SU-DHL-6 (cell line): ENCODE results near the gene SLC7A10.

Experiments
- H2AFZ ChIP-seq: fragments of 200-600 bp; sonication (generic); 2 replicates; pipeline ENCODE4 v1.6.1; 2014; ENCODE audit warnings: low read depth, mild to moderate bottlenecking, moderate library complexity, mixed read lengths, antibody characterized with exemption, low read length; ENCODE audit not compliant: severe bottlenecking
- H3F3A ChIP-seq: fragments of 200-600 bp; shearing (Covaris generic); 2 replicates; pipeline ENCODE4 v1.6.0; 2016; ENCODE audit warnings: antibody characterized with exemption, mild to moderate bottlenecking; ENCODE audit not compliant: insufficient read depth
- H3K27ac ChIP-seq: fragments of 200-600 bp; sonication (generic); 2 replicates; pipeline ENCODE4 v1.5.1; 2016; ENCODE audit warnings: low read depth, mild to moderate bottlenecking, low read length, moderate library complexity, mixed read lengths
- H3K27me3 ChIP-seq: fragments of 200-600 bp; sonication (generic), shearing (Covaris generic); 2 replicates; pipeline ENCODE4 v1.6.0; 2014; ENCODE audit warnings: mild to moderate bottlenecking, low read length
- H3K36me3 ChIP-seq: fragments of 200-600 bp; sonication (generic); 2 replicates; pipeline ENCODE4 v1.6.1; 2014; ENCODE audit warnings: mild to moderate bottlenecking, low read length, mixed read lengths
- H3K4me2 ChIP-seq: fragments of 300-600, 200-600 bp; shearing (Covaris generic), sonication (generic); 2 replicates; pipeline ENCODE4 v1.6.0; 2014; ENCODE audit warnings: low read length, low read depth, mild to moderate bottlenecking; ENCODE audit not compliant: poor library complexity, severe bottlenecking
- H3K4me3 ChIP-seq: fragments of 200-600 bp; sonication (generic); 2 replicates; pipeline ENCODE4 v1.5.1; 2014; ENCODE audit warnings: antibody characterized with exemption, low read length, mild to moderate bottlenecking, mixed read lengths; ENCODE audit not compliant: insufficient read depth, poor library complexity, severe bottlenecking
- H3K79me2 ChIP-seq: fragments of 200-600 bp; sonication (generic); 2 replicates; pipeline ENCODE4 v1.6.1; 2014; ENCODE audit warnings: mild to moderate bottlenecking, low read length, moderate library complexity; ENCODE audit not compliant: insufficient read depth
- H3K9ac ChIP-seq: fragments of 200-600 bp; sonication (generic); 2 replicates; pipeline ENCODE4 v1.7.0; 2014; ENCODE audit warnings: mild to moderate bottlenecking, low read length
- H3K9me2 ChIP-seq: fragments of 200-600 bp; sonication (generic); replicated peaks from 2 replicates; pipeline ENCODE4 v1.6.1; 2014; ENCODE audit warnings: low read length; ENCODE audit not compliant: insufficient read depth
- H3K9me3 ChIP-seq: fragments of 200-600 bp; sonication (generic); 2 replicates; pipeline ENCODE4 v1.6.1; 2014; ENCODE audit warnings: low read length, mixed read lengths; ENCODE audit not compliant: insufficient read depth
- H4K20me1 ChIP-seq: fragments of 200-600 bp; sonication (generic); 2 replicates; pipeline ENCODE4 v1.6.1; 2014; ENCODE audit warnings: low read depth, mild to moderate bottlenecking, antibody characterized with exemption, low read length, moderate library complexity, mixed read lengths
- CTCF ChIP-seq: fragments of 200-600 bp; sonication (generic); IDR thresholded peaks from one replicate; pipeline ENCODE4 v1.5.1; 2017; ENCODE audit warnings: antibody characterized with exemption, mild to moderate bottlenecking, low read length, moderate library complexity; ENCODE audit not compliant: insufficient read depth, poor library complexity, severe bottlenecking
- EZH2phosphoT487 ChIP-seq: fragments of 200-600 bp; sonication (generic), shearing (Covaris generic); conservative IDR thresholded peaks from 2 replicates; pipeline ENCODE4 v1.6.1; 2018; ENCODE audit warnings: mild to moderate bottlenecking, antibody characterized with exemption, low read length, moderate library complexity, mixed read lengths

SLC7A10 gene

DNA sequence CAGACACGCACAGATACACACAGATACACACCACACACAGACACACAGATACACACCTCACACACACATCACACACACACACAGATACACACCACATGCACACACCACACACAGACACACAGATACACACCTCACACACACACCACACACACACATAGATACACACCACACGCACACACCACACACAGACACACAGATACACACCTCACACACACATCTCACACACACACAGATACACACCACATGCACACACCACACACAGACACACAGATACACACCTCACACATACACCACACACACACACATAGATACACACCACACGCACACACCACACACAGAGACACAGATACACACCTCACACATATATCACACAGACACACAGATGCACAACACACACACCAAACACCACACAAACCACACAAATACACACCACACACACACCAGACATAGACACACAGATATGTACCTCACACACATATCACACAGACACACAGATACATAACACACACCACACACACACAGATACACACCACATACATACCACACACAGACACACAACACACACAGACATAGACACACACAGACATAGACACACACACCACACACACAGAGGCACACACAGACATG is 24.2 kb upstream of the SLC7A10 start:
- Histone ChIP-seq H3K36me3 (no peaks in the 10 kb centered on the region), H3K27ac (no peak overlapping the region), H3K79me2 (no peaks in the 10 kb centered on the region), H3K9me2 (no peaks in the 10 kb centered on the region), H3K4me3 (no peak overlapping the region), H3K9ac (no peak overlapping the region), H3K4me2 (no peak overlapping the region), H3K27me3 (no peaks in the 10 kb centered on the region), H2AFZ (no peak overlapping the region), H4K20me1 (no peaks in the 10 kb centered on the region), H3F3A (no peaks in the 10 kb centered on the region), H3K9me3 (0 out of 2 replicates have a peak, but pooled peaks cover 5% of the 10 kb centered on the region)
- TF ChIP-seq CTCF = no peak
- no peak for TF ChIP-seq EZH2phosphoT487

DNA sequence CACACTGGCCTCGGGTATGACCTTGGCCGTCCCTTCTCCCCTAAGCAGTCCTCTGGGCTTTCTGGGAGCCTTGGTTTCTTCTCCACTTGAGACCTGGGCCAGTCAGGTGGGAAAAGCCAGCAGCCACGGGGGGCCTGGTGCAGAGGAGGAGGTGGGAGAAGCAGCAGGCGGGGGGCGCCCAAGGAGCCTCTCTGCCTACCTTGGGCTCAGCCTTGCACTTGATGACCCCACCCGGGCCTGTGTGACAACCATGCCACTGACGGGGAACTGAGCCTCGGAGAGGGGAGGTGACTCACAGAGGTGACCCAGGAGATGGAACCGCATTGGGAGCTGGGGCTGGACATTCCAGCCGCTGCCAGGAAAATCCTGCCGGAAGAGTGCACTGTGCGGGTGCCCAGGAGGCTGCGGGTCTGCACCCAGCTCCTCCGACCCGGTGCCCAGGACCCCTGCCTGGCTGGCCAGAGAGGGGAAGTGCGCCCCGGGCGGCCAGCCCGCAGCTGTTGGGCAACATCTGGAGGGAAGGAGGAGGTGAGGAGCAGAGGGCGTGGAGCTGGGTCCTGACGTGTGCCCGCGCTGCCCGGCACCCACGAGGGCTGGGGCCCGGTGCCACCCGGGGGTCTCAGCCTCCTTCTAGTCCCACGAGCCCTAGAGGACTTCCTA is 23.4 kb upstream of the SLC7A10 start:
- no peaks in the 10 kb centered on the region for H3K9me2 ChIP-seq
- no peak overlapping the region for H3K4me2 ChIP-seq
- TF ChIP-seq CTCF = no peak
- TF ChIP-seq EZH2phosphoT487 = no peak
- H3K27me3 ChIP-seq = no peaks in the 10 kb centered on the region
- H3K4me3 ChIP-seq = no peak overlapping the region
- no peak overlapping the region for H3K9ac ChIP-seq
- no peak overlapping the region for H3K27ac ChIP-seq
- H4K20me1 ChIP-seq = no peaks in the 10 kb centered on the region
- no peaks in the 10 kb centered on the region for H3F3A ChIP-seq
- no peak overlapping the region for H2AFZ ChIP-seq
- no peaks in the 10 kb centered on the region for H3K36me3 ChIP-seq
- H3K79me2 ChIP-seq = no peaks in the 10 kb centered on the region
- H3K9me3 ChIP-seq = 0 out of 2 replicates have a peak, but pooled peaks cover 5% of the 10 kb centered on the region

DNA sequence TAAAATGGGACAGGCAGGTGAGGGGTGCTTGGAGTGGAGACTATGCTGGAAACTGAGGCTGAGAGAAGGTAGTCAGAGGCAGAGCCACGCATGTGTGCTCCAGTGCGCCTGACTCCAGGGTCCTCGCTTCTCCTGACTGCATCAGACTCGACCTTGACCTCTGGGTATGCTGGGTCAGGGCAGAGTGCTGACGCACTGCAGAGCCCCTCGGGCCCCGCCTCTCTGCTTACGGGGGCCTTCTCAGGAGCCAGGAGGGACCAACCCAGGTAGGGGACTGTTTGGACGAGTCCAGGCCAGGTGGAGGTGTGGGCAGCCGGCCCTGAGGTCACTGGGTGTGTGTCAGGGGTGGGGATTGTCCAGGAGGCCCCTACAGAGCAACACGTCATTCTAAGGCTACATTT is 22.9 kb upstream of the SLC7A10 start:
- Histone ChIP-seq H2AFZ (no peak overlapping the region), H3K36me3 (no peaks in the 10 kb centered on the region), H3K9ac (no peak overlapping the region), H3K4me3 (no peak overlapping the region), H4K20me1 (no peaks in the 10 kb centered on the region), H3K9me2 (no peaks in the 10 kb centered on the region), H3K79me2 (no peaks in the 10 kb centered on the region), H3K4me2 (no peak overlapping the region), H3F3A (no peaks in the 10 kb centered on the region), H3K27me3 (no peaks in the 10 kb centered on the region), H3K27ac (no peak overlapping the region), H3K9me3 (0 out of 2 replicates have a peak, but pooled peaks cover 5% of the 10 kb centered on the region)
- TF ChIP-seq CTCF (no peak), EZH2phosphoT487 (no peak)
